Stimulated activated CD4-positive, alpha-beta T cell treated with anti-CD3 and anti-CD28 coated beads, Interleukin-4, amount 100 ng/mL, for 48 hours (primary cell): ENCODE data around the gene KAZN.

Source experiments
- DNase-seq, 2 donors: peaks; one replicate each; pipeline ENCODE4 v3.0.0-alpha.2; 2020; ENCODE audit warnings: low read depth in 2 of 2

Gene KAZN

GRCh38 chr1:15089258-15089992 is 490.9 kb downstream of the KAZN start:
- DNase-seq, result no peak

GRCh38 chr1:15090373-15090772 is 491.9 kb downstream of the KAZN start:
- DNase-seq, result peak in 1 of 2 donors; percentile 4

GRCh38 chr1:15094056-15094455 is 495.6 kb downstream of the KAZN start:
- DNase-seq, result no peak

GRCh38 chr1:15094719-15095495 is 496.4 kb downstream of the KAZN start:
- DNase-seq, result no peak

GRCh38 chr1:15095496-15095875 is 497.0 kb downstream of the KAZN start:
- no peak for DNase-seq

- DNase-seq, result no peak
These were observed 497.8 kb downstream of the KAZN start for GRCh38 chr1:15096293-15096692.

- DNase-seq, result no peak
These were observed 500.0 kb downstream of the KAZN start for GRCh38 chr1:15098176-15099125.

GRCh38 chr1:15099441-15100120 is 501.1 kb downstream of the KAZN start:
- DNase-seq, result no peak

- DNase-seq, result peak; percentile 28 to 44
These were observed 501.8 kb downstream of the KAZN start for GRCh38 chr1:15100121-15100879.

- DNase-seq, result no peak
These were observed 502.6 kb downstream of the KAZN start for GRCh38 chr1:15100880-15101760.

GRCh38 chr1:15101801-15102200 is 503.3 kb downstream of the KAZN start:
- no peak for DNase-seq

- DNase-seq, result no peak
These were observed 504.2 kb downstream of the KAZN start for GRCh38 chr1:15102646-15103045.

- DNase-seq, result no peak
These were observed 504.7 kb downstream of the KAZN start for GRCh38 chr1:15103211-15103610.

- no peak for DNase-seq
These were observed 505.4 kb downstream of the KAZN start for GRCh38 chr1:15103906-15104305.

- no peak for DNase-seq
These were observed 506.3 kb downstream of the KAZN start for GRCh38 chr1:15104768-15105167.

- no peak for DNase-seq
These were observed 508.1 kb downstream of the KAZN start for GRCh38 chr1:15106608-15107007.

GRCh38 chr1:15107058-15107687 is 508.7 kb downstream of the KAZN start:
- DNase-seq, result no peak

- no peak for DNase-seq
These were observed 509.4 kb downstream of the KAZN start for GRCh38 chr1:15107911-15108310.

GRCh38 chr1:15110128-15110866 is 511.8 kb downstream of the KAZN start:
- no peak for DNase-seq
